AG20443 (cell line): ENCODE measurements around the gene SELENBP1.

ENCODE experiments used
- DNase-seq: peaks from one replicate; pipeline ENCODE4 v3.0.0; 2012; ENCODE audit warnings: low spot score, mixed read lengths

SELENBP1 gene

DNA sequence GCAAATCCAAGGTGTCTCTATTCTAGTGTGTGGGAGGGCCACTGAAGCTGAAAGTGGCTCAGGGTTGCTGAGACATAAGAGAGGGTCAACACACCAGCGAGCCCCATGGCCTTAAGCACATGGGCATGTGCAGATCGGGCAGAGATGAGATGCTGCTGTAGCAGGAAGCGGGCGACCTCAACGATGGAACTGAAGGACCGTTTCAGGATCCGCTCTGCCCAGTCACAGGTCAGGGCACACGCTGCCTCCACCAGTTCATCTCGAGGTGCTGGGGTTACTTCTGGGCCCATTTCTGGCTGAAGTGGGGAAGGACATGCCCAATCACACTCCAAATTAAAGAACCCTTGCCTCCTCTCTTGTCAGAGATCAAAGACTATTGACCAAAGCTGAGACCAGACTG lies 28.9 kb downstream of the SELENBP1 start:
- no peak for DNase-seq

DNA sequence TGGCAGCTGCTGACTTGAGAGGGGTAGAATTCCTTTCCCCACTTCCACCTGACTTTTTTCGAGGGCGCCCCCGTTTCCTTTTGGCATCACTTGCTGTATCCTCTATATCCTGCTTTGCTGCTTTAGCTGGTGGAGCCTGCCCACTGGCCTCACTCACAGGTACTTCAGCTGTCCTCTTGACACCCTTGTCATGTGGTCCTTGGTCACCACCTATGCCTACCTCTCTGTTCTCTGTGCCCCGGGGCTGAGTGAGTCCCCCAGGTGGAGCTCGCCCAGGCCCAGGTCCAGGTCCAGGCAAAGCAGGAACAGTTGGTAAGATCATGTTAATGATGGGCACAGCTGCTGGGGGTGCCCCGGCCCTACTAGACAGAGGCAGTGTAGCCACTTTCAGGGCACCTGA lies 29.9 kb downstream of the SELENBP1 start:
- DNase-seq = no peak

DNA sequence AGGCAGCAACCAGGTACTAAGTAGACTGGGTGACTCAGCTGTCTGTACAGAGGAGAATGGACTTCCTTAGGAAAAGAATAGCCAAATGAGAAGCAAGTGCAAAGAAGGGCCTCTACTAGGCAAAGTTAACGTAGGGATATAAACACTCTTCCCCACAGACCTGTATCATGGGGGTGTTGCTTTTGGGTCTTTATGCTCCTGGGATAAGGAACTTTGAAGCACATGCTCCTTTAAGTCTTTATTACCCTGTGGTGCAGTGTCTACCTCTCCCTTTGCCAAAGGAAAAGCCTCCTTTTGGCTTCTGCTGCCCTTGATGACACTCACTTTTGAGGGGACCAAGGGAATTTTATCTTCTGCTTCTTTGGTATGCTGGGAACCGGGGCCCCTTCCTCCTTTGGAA lies 30.5 kb downstream of the SELENBP1 start:
- DNase-seq = no peak

DNA sequence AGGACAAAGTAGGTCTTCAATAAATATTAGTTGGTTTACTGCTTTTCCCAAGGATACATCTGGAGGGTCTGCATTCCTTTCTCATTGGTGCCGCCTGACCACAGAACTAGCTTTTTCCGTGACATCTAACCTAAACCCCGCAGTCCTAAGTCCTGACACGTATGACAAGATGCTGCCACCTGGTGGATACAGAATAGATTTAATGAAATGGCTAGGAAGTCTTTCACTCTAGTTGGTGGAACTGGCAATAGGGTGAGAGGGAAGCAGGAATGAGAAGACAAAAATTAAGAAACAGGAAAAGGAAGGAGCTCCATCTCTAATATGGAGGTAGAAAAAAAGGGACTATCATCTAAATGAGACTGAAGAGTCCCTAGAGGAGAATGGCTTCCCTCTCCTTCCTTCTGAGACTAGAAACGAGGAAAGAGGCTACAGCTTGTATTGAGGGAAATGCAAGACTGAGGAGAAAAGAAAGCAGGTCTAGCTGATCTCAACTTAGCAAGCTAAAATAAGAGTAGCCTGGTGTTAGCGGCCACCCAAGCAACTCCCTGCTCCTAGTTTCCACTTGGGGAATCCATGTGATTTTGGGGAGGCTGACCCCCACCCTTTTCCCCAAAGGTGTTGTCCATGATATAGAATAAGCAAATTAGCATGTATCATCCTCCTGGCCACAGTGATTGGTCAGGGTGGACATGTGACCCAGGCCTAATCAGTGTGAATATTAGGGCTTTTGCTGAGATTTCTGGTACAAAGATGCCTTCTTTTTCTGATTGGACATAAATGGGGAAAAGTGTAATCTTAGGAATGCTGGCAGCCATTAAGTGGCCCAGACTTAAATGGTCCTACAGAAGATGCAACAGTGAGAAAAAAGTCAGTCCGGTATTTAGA lies 31.4 kb downstream of the SELENBP1 start:
- DNase-seq = peak; percentile 76

DNA sequence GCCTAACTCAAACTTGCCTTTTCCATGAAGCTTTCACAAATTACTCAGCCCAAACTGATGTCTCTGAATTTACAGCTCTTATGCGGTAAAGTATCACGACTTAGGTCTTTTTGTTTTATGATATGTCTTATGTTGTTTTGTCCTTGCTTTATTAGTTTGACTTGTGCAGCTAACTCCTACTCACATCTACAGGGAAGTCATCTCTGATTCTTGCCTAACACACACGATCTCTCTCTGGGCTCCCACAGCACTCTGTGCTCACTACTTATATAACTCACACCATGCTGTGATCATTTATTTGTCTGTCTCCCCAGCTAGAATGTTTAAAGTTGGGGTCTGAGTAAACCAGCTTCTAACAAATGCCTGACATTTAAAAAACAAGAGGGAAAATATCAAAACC lies 35.9 kb downstream of the SELENBP1 start:
- DNase-seq = no peak

DNA sequence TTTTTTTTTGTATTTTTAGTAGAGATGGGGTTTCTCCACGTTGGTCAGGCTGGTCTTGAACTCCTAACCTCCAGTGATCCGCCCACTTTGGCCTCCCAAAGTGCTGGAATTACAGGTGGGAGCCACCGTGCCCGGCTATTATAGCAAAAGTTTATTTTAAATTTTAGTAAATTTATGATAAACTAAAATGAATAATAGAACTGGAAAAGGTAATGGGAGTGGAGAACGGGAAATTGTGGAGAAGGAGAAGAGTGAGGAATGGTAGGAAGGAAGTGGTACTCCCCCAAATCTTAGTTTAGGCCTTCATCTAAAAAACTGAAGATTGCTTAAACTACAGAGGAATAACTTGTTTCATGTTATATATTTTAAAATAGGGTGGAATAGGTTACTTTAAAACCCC lies 37.7 kb downstream of the SELENBP1 start:
- no peak for DNase-seq

DNA sequence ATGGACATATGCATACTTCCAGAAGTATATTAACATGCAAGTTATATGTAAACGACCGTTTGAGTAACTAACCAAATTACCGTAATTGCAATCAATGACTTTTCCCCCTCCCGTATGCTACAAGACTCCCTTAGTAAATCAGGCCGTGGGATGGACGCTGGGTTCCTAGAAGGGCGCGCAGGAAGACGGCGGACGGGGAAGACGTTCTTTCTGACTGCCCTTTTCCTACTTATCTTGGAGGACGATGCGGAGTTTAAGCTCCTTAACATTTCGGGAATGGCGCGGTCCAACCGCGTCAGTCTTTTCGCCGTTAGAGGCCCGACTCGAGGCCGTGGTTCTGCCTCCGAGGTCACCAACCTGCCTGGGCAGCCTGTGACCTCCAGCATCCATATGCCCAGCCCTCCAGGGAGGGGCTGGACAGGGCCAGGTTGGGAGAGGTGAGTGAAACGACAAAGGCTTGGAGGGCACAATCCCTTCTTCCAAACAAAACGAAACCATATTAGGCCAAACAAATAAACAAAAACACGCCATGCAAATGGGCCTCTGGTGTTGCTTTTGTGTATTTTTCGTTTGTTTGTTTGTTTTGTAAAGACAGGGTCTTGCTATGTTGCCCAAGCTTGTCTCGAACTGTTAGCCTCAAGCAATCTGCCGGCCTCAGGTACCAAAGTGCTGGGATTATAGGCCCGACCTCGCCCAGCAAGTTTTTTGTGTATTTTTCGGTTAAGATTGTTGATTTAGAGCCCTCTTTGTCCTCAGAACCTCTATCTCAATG lies 44.4 kb downstream of the SELENBP1 start:
- DNase-seq = no peak

DNA sequence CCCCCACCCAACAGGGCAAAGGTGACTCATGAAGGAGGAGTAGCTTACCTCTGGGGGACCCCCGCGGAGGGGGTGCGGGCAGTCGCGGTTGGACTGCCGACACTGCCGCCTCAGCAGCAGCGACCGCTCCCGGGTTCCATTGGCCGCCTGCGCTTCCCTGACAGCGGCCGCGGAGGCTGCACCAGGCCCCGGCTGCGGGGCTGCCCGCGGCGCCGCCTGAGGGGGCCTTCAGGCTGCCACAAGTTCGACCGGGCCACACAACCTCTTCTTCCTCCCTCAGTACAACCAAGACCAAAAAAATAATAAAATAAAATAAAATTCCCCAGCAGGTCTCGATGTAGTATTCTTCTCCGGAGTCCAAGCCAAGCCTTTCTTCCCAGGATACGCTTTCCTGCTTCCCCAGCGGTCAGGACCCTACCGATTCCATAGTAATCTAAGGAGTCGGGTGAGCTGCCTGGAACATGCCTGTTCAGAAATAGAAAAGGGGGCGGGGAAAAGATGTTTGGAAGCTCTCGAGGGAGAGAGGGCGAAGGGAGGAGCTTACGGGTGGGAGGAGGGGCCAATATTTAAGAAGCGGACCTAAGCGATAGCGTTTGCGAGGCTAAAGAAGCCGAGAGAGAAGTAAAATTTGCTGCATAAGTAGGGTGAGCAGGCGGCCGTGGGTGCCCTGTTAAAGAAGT lies 45.1 kb downstream of the SELENBP1 start, which contains the start of gene PI4KB:
Gene PI4KB (minus strand): TSS at position 194 of the 680 bp plus-strand sequence. CDS start 10,935 bp downstream, outside the sequence.
- peak; percentile 96 for DNase-seq

DNA sequence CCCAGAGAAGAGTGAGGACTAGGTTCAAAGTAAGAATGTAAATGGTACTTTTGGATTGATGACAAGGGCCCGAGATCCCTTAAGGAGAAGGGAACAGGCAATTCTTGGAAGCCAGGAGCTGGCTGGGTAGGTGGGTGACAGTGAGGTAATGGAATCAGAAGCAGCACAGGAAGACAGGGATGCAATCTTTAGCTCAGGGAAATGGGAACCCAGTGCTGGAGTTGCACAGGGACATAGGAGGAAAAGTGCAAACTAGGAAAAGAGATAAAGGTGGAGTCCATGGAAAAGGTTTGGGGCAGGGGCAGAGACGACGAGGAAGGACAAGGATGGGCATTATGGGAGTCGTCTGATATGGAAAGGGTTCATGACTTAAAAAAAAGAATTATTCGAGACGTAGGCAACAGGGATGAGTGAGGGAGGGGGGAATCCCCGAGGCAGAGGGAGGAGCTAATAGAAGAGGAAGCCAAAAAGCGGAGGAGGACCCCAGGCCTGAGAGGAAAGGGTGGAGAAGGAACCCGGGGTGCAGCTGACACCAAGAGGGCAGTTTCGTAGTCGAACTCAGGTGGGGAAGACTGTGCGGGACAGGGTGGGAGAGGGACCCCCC lies 45.8 kb downstream of the SELENBP1 start:
- DNase-seq = peak; percentile 70

DNA sequence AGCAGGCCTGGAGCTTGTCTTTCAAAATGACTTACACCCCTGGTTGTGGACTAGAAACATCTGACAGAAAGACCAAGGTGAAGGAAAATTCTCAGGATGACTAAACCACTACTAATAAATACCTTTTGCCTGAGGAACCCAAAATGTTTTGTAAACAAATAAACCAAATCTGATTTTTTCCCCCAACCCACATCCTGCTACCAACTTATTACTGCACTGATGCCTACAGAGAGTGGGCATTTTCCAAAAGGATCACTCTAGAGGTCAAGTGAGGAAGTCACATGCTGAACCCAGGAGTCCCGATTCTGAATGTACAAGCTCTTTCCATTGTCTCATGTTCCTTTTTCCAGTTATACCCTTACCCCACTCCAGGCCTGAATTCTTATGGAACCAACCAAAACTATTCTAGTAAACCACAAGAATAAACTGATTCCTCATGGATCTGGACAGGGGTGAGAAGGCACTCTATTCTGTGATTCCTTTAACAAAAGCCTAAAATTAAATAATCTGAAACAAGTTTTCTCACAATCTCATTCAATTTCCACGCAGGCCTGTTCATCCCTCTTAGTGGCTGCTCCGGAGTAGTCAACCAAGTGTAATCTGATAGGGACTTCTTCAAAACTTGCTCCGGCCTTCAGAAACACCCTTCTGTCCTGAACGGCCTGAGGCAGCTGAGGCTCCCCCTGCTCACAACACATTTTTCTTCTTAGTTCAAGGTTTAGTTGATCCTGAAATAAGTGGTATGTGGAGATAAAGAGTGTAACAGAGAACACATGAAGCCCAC lies 46.7 kb downstream of the SELENBP1 start:
- peak; percentile 21 for DNase-seq

DNA sequence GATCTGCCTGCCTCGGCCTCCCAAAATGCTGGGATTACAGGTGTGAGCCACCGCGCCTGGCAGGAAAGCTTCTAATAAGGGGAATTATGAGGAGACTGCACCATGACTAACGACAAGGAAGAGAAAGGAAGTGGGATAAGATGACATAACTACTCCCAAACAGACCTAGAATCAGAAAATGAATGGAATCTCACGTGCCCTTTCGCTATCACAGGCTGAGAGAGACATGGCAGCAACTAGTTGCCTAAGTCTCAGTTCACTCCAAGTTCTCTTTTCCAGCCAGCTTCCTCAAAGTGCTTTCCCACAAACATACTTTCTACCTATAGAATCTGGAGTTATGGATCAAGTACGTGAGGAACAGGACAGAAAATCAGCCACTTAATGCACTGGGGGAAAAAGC lies 47.3 kb downstream of the SELENBP1 start:
- DNase-seq = no peak

DNA sequence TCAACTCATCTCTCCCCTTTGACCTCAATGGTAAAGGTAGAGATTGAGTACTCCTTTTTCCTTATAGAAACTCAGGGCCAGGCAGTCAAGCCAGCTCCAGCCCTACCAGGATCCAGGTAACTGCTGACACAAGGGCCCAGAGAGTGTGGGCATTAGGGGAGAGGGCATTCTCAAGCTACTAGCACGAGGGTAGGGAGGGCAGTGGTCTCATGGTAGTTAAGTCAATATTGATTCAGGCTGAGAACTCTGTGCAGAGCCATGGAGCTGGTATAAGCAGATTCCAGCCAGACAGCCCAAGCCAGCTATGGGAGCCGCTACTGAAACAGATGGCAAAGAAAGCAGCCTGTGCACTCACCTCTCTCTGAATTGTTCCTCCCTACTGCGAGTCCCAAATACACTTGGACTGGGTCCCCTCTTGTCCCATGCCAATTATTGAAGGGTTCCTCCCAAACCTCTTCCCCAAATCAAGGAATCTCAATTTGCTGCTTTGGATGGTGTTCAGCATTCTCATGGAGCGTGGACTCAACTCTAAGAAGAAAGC lies 48.0 kb downstream of the SELENBP1 start:
- no peak for DNase-seq

DNA sequence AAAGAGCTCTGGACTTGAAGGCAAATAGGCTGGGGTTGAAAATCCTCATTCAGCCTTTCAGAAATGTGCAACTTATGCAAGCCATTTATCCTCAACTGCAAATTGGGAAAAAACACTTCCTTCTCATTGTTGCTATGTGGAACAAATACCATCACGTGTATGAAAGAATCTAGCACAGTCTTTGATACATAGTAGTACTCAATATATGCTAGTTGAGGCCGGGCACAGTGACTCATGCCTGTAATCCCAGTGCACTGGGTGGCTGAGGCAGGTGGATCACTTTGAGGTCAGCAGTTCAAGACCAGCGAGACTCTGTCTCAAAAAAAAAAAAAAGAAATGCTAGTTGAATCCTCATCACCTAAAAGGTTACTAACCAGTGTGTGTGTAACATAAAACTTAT lies 53.5 kb downstream of the SELENBP1 start:
- DNase-seq = no peak

DNA sequence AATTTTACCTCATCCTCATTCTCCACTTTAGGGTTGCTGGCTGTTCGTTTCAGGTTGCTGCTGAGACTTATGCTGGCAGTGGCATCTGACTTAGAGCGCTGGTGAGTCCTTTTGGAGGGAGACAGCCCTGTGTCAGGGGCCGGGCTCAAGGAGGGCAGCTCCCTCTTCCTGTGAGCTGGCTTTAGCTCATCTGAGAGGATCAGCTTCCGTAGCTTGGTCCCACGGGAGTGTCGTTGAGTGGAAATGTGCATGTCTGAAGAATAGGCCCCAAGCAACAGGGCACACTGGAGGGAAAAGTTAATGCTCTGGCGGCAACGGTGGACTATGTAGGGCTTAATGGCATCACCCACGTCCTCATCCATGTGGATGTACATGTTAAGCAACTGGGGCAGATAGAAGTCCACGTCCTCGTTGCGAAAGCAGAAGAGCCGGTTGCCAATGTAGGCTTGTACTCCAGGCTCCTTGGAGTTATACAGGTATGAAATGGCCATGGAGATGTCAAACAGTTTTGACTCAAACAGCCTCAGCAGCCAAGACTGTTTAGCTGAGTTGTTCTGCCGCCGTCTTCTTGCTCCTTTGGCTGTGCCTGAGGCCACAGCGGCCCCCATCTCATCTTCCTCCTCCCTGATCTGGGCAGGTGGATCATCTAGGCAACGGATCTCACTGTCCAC lies 56.8 kb downstream of the SELENBP1 start:
- no peak for DNase-seq
